Mucosa of stomach (tissue), 1 donor: ENCODE measurements around the gene SEMA3D.

Experiments
- H3K27me3 ChIP-seq: one replicate; pipeline ENCODE4 v1.7.0; 2013; ENCODE audit warnings: mild to moderate bottlenecking, low read length; ENCODE audit not compliant: control insufficient read depth, insufficient read depth
- H3K36me3 ChIP-seq: one replicate; pipeline ENCODE4 v1.7.0; 2013; ENCODE audit warnings: low read length; ENCODE audit not compliant: control insufficient read depth, insufficient read depth
- H3K4me1 ChIP-seq: one replicate; pipeline ENCODE4 v1.7.0; 2013; ENCODE audit warnings: mild to moderate bottlenecking, low read length; ENCODE audit not compliant: control insufficient read depth, insufficient read depth
- H3K4me3 ChIP-seq: one replicate; pipeline ENCODE4 v1.7.0; 2013; ENCODE audit warnings: low read length
- H3K9ac ChIP-seq: one replicate; pipeline ENCODE4 v1.7.0; 2013; ENCODE audit warnings: mild to moderate bottlenecking, low read length, moderate library complexity
- H3K9me3 ChIP-seq: one replicate; pipeline ENCODE4 v1.7.0; 2013; ENCODE audit warnings: mild to moderate bottlenecking, low read length, moderate library complexity; ENCODE audit not compliant: control insufficient read depth
- donor health status: Pancreatic carcinoma.

Gene SEMA3D

DNA sequence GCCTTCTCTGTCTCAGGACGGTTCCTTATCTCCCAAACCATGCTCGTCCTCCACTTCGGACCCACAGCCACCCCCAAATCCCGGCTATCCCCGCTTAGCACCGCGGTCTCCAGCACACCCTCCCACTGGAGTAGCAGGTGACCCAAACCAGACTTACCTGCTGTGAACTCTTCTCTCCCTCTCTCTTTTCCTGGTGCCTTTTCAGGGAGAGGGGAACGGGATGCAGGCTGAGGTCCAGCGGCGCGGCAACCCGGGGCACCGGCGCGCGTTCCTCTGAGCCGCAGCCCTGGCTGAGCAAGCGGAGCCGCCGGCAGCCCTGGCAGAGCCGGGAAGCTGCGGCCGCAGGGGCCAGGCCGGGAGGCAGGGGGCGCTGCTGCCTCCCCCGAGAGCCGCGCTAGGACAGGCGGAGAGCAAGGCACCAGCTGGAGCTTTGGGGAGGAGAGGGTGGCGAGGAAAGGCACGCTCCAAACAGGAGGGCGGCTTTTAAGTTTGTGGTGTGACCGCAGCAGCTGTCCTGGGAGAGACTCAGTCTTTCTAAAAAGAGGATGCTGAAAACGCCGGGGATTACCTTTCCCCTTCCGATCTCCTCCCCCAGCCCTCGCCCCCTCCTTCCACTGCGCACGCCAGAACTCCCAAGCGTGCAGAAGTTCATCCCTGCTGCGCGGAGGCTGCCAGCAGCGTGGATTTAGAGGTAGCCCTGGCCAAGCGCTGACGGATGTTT lies at the start of gene SEMA3D:
SEMA3D (minus strand) TSS at position 536 of the 721 bp plus-strand sequence. CDS start 65,165 bp downstream, outside the sequence.
- Histone ChIP-seq H3K36me3 (no peaks in the 10 kb centered on the region), H3K27me3 (peaks cover 33% of the 10 kb centered on the region), H3K4me3 (no peak within 1 kb of the TSS), H3K9ac (peak within 1 kb of the TSS; percentile 31), H3K4me1 (peaks cover 5% of the 10 kb centered on the region), H3K9me3 (no peaks in the 10 kb centered on the region)

- H3K36me3 ChIP-seq = no peaks in the 10 kb centered on the region
- H3K9ac ChIP-seq = no peak overlapping the region
- no peaks in the 10 kb centered on the region for H3K9me3 ChIP-seq
- no peak overlapping the region for H3K4me3 ChIP-seq
- H3K27me3 ChIP-seq = no peaks in the 10 kb centered on the region
- H3K4me1 ChIP-seq = no peaks in the 10 kb centered on the region
Observed at GRCh38 chr7:85234730-85235129, 47.9 kb upstream of the SEMA3D start.

- H3K36me3 ChIP-seq = no peaks in the 10 kb centered on the region
Observed at GRCh38 chr7:85232068-85232467, 45.2 kb upstream of the SEMA3D start.

DNA sequence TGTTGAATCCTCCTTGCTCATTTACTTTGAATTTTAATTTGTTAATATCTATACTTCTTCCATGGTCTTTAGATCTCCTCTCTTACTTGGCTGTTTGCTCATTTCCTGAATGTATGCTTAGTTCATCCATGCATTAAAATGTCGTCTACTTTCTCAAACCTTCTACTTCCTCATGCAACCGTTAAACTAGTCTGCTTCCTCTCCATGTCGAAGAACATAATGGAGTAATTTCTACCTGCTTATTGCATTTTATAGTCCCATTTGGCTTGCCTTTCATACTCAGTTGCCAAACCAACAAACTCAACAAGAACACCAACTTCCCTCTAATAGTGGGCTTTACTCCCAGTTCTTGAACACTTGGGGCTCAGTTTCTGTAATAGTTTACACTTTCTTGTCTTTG lies 43.8 kb upstream of the SEMA3D start:
- Histone ChIP-seq H3K4me1 (no peaks in the 10 kb centered on the region), H3K9me3 (no peaks in the 10 kb centered on the region), H3K36me3 (no peaks in the 10 kb centered on the region), H3K27me3 (no peaks in the 10 kb centered on the region), H3K4me3 (no peak overlapping the region), H3K9ac (no peak overlapping the region)

More at GRCh38 chr7:85232068-85232467, 45.2 kb upstream of the SEMA3D start:
- Histone ChIP-seq H3K27me3 (no peaks in the 10 kb centered on the region), H3K9ac (no peak overlapping the region), H3K4me3 (no peak overlapping the region), H3K9me3 (no peaks in the 10 kb centered on the region), H3K4me1 (no peaks in the 10 kb centered on the region)

DNA sequence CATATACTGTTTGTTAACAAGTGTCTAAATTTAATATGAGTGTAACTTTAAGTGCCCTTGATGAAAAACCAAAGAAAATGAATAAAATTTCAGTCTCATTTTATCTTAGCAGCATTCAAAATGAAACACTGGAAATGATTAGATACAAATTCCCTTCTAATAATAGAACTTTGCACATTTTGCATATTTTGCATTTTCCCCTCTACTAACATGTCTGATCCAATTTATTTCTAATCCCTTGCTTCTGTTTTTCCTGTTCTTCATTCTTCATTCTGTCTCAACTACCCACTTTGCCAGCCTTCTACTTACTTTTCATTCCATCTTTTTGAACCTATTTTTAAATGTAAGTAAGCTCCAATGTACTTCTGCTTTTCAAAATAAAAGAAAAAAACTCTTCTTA lies 42.7 kb upstream of the SEMA3D start:
- Histone ChIP-seq H3K9ac (no peak overlapping the region), H3K4me3 (no peak overlapping the region), H3K9me3 (no peaks in the 10 kb centered on the region), H3K36me3 (no peaks in the 10 kb centered on the region), H3K27me3 (no peaks in the 10 kb centered on the region), H3K4me1 (no peaks in the 10 kb centered on the region)

DNA sequence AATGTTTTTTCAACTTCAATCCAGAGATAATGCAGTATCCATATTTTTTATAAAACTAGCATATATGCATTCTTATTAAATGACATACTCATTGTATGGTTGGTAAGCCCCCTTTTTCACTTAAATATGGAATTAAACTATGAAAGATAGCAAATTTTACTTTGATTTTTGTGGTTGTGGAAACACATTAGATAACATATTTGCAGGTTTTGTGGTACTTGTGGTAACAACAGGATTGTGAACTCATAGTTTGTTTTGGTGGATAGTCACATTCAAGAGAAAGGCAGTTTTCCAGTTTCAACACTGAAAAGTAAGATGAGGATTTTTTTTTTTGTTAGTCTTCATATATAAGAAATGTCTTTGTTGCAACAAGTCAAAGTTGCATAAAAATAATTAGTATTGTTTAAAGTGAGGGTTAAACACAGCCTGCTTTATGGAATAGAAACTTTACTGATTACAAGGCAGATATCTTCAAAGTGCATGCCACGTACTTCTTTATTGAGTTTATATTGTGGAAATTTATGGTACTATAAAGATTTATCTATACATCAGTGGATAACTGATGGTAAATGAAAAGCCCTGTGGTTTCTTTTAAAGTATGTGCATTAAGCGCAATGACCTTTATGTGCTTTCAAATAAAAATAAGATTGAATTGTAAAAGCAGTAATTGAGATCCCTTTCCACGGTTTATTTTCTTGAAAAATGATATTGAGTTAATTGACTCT lies 39.7 kb upstream of the SEMA3D start:
- no peak overlapping the region for H3K4me3 ChIP-seq
- no peaks in the 10 kb centered on the region for H3K4me1 ChIP-seq
- no peaks in the 10 kb centered on the region for H3K36me3 ChIP-seq
- H3K9ac ChIP-seq = no peak overlapping the region
- no peaks in the 10 kb centered on the region for H3K9me3 ChIP-seq
- H3K27me3 ChIP-seq = no peaks in the 10 kb centered on the region

- no peaks in the 10 kb centered on the region for H3K27me3 ChIP-seq
- H3K9me3 ChIP-seq = no peaks in the 10 kb centered on the region
- no peak overlapping the region for H3K9ac ChIP-seq
- no peak overlapping the region for H3K4me3 ChIP-seq
- no peaks in the 10 kb centered on the region for H3K36me3 ChIP-seq
- H3K4me1 ChIP-seq = no peaks in the 10 kb centered on the region
Observed at GRCh38 chr7:85224171-85224570, 37.3 kb upstream of the SEMA3D start.

DNA sequence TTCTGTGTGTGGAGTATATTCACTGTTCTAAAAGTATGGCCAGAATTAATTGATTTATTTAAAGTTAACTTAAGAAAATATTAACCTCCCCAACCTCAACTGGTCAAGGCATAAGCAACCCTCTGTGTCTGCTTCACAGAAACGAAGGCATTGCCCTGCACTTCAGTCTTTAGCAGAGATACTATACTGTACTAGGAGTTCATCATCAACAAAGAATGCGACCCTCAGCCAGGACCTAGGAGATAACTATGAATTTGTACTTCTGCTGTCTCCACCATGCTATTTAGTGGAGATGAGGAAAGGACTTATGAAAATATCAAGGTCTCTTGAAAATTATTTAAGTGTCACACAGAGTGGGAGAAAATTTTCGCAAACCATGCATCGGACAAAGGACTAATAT lies 35.7 kb upstream of the SEMA3D start:
- Histone ChIP-seq H3K36me3 (no peaks in the 10 kb centered on the region), H3K4me1 (no peaks in the 10 kb centered on the region), H3K9me3 (no peaks in the 10 kb centered on the region), H3K9ac (no peak overlapping the region), H3K4me3 (no peak overlapping the region), H3K27me3 (no peaks in the 10 kb centered on the region)

DNA sequence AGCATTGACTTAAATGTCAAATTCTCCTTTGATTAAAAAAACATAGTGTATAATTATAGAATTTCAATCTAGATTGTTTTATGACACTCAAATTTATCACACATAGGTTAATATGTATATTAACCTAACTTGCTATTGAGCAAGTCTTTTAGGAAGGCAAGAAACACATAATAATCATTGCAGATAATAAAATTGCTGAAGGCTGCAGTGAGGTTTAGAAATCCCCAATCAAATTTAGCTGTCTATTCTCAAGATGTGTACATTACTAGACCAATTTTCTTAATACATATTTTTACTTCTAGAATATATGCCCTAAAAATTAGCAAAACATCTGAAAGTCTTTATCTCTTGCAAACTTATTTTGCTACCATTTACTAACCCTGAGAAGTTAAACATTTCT lies 34.9 kb upstream of the SEMA3D start:
- Histone ChIP-seq H3K4me1 (no peaks in the 10 kb centered on the region), H3K9me3 (no peaks in the 10 kb centered on the region), H3K27me3 (no peaks in the 10 kb centered on the region), H3K36me3 (no peaks in the 10 kb centered on the region), H3K9ac (no peak overlapping the region), H3K4me3 (no peak overlapping the region)

GRCh38 chr7:85220651-85221050 lies 33.8 kb upstream of the SEMA3D start:
- H3K4me3 ChIP-seq = no peak overlapping the region

GRCh38 chr7:85220023-85220422 lies 33.2 kb upstream of the SEMA3D start:
- Histone ChIP-seq H3K4me1 (no peaks in the 10 kb centered on the region), H3K27me3 (no peaks in the 10 kb centered on the region), H3K9ac (no peak overlapping the region), H3K36me3 (no peaks in the 10 kb centered on the region), H3K9me3 (no peaks in the 10 kb centered on the region), H3K4me3 (no peak overlapping the region)

More at GRCh38 chr7:85220651-85221050, 33.8 kb upstream of the SEMA3D start:
- Histone ChIP-seq H3K36me3 (no peaks in the 10 kb centered on the region), H3K9me3 (no peaks in the 10 kb centered on the region), H3K4me1 (no peaks in the 10 kb centered on the region), H3K9ac (no peak overlapping the region), H3K27me3 (no peaks in the 10 kb centered on the region)

- no peaks in the 10 kb centered on the region for H3K27me3 ChIP-seq
- no peaks in the 10 kb centered on the region for H3K9me3 ChIP-seq
- no peak overlapping the region for H3K4me3 ChIP-seq
- no peaks in the 10 kb centered on the region for H3K36me3 ChIP-seq
- no peaks in the 10 kb centered on the region for H3K4me1 ChIP-seq
- H3K9ac ChIP-seq = no peak overlapping the region
Observed at GRCh38 chr7:85217085-85217484, 30.2 kb upstream of the SEMA3D start.
